GM19397 (cell line): ENCODE results near the gene PYGO2.

ENCODE experiments used
- ATAC-seq: cut with Tn5 transposase; IDR thresholded peaks from one replicate; pipeline ENCODE4 v1.9.1; 2021; ENCODE audit warnings: mild to moderate bottlenecking, moderate library complexity; ENCODE audit not compliant: unreplicated experiment

Gene PYGO2

GRCh38 chr1:154961207-154962155, at the start of gene PYGO2:
Gene PYGO2, minus strand, starts transcription at chr1:154961782. Its CDS starts 206 bp downstream, at chr1:154961576.
- ATAC-seq = peak; percentile 72

GRCh38 chr1:155011004-155011416, 49.4 kb upstream of the PYGO2 start:
- no peak for ATAC-seq

GRCh38 chr1:155010211-155010918, 48.8 kb upstream of the PYGO2 start:
- ATAC-seq = no peak

- ATAC-seq = no peak
These were observed 48.2 kb upstream of the PYGO2 start for GRCh38 chr1:155009742-155010141.

- ATAC-seq = no peak
These were observed 47.7 kb upstream of the PYGO2 start for GRCh38 chr1:155009221-155009711.

GRCh38 chr1:155008015-155008941, 46.7 kb upstream of the PYGO2 start:
- ATAC-seq = no peak

- no peak for ATAC-seq
These were observed 45.8 kb upstream of the PYGO2 start for GRCh38 chr1:155007251-155007828.

- ATAC-seq = no peak
These were observed 45.1 kb upstream of the PYGO2 start for GRCh38 chr1:155006601-155007101.

GRCh38 chr1:155005076-155006011, 43.8 kb upstream of the PYGO2 start:
- ATAC-seq = no peak

- no peak for ATAC-seq
These were observed 42.9 kb upstream of the PYGO2 start for GRCh38 chr1:155004352-155005075.

- ATAC-seq = no peak
These were observed 42.3 kb upstream of the PYGO2 start for GRCh38 chr1:155003766-155004351.

- ATAC-seq = no peak
These were observed 41.7 kb upstream of the PYGO2 start for GRCh38 chr1:155003227-155003765.

- ATAC-seq = no peak
These were observed 41.1 kb upstream of the PYGO2 start, which contains the start of gene ZBTB7B for GRCh38 chr1:155002464-155003226. Gene ZBTB7B, plus strand, starts transcription at chr1:155002802. Its CDS starts 11,859 bp downstream, at chr1:155014661.

- ATAC-seq = peak; percentile 48
These were observed 40.3 kb upstream of the PYGO2 start for GRCh38 chr1:155001675-155002463.

- no peak for ATAC-seq
These were observed 39.8 kb upstream of the PYGO2 start for GRCh38 chr1:155001425-155001674.

GRCh38 chr1:155000726-155001424, 39.3 kb upstream of the PYGO2 start:
- peak; percentile 31 for ATAC-seq
